Activated naive CD8-positive, alpha-beta T cell treated with anti-CD3 and anti-CD28 coated beads, Interleukin-2, amount 10 ng/mL, durations not matched to agents 7 days and 5 days (primary cell): ENCODE measurements around the gene CIITA. TPM values are rescaled to one million over a fixed set of nuclear protein-coding genes. Genes with fewer than 3 reads are reported as not detected.

Source experiments
- ATAC-seq: fragments of 150-1000 bp; cut with Tn5 transposase; one replicate; pipeline ENCODE4 v1.10.0; 2021; ENCODE audit warnings: low read depth, moderate library complexity
- POLR2A ChIA-PET: fragments of 350-600 bp; sonication (Branson Sonifier 250); formaldehyde crosslinking; loops from one replicate; lab custom pipeline; 2021; ENCODE audit warnings: antibody characterized with exemption; lab: Charles Lee
- DNase-seq: peaks from one replicate; pipeline ENCODE4 v3.0.0; 2021
- H3K27ac Mint-ChIP-seq: one replicate; pipeline ENCODE4 v1.8.0; 2022; ENCODE audit warnings: mild to moderate bottlenecking, mixed read lengths
- H3K27me3 Mint-ChIP-seq: one replicate; pipeline ENCODE4 v1.8.0; 2022; ENCODE audit warnings: mild to moderate bottlenecking, moderate library complexity, mixed read lengths
- H3K36me3 Mint-ChIP-seq: one replicate; pipeline ENCODE4 v1.8.0; 2021; ENCODE audit warnings: mild to moderate bottlenecking, mixed read lengths
- H3K4me1 Mint-ChIP-seq: one replicate; pipeline ENCODE4 v1.8.0; 2021; ENCODE audit warnings: mixed read lengths
- H3K4me3 Mint-ChIP-seq: one replicate; pipeline ENCODE4 v1.8.0; 2022; ENCODE audit warnings: mild to moderate bottlenecking, moderate library complexity, mixed read lengths
- H3K9me3 Mint-ChIP-seq: one replicate; pipeline ENCODE4 v1.8.0; 2021; ENCODE audit warnings: mixed read lengths
- total RNA-seq, 2 experiments: library from RNA; stranded (reverse); gene quantifications; one replicate each; pipeline ENCODE4 v1.2.3, GENCODE V29; 2021

CIITA gene
- total RNA-seq, 2 experiments from 2014 or later: 12.6 to 13.1 TPM

- Mint-ChIP-seq H3K27ac (no peak overlapping the region), H3K27me3 (peaks cover 19% of the 10 kb centered on the region), H3K4me3 (no peak overlapping the region), H3K4me1 (peaks cover 1% of the 10 kb centered on the region), H3K36me3 (no peaks in the 10 kb centered on the region), H3K9me3 (peaks cover 4% of the 10 kb centered on the region)
- POLR2A ChIA-PET: no interaction called here
- ATAC-seq (no peak), DNase-seq (no peak)
Observed at GRCh38 chr16:10836174-10836853, 40.7 kb upstream of the CIITA start.

- peaks cover 4% of the 10 kb centered on the region for H3K9me3 Mint-ChIP-seq
- H3K4me3 Mint-ChIP-seq: no peak overlapping the region
- no peaks in the 10 kb centered on the region for H3K36me3 Mint-ChIP-seq
- no peak overlapping the region for H3K27ac Mint-ChIP-seq
- ATAC-seq (no peak), DNase-seq (no peak)
- H3K4me1 Mint-ChIP-seq: peaks cover 1% of the 10 kb centered on the region
- peaks cover 21% of the 10 kb centered on the region for H3K27me3 Mint-ChIP-seq
- POLR2A ChIA-PET: no interaction called here
Observed at GRCh38 chr16:10838621-10839278, 38.3 kb upstream of the CIITA start.

DNA sequence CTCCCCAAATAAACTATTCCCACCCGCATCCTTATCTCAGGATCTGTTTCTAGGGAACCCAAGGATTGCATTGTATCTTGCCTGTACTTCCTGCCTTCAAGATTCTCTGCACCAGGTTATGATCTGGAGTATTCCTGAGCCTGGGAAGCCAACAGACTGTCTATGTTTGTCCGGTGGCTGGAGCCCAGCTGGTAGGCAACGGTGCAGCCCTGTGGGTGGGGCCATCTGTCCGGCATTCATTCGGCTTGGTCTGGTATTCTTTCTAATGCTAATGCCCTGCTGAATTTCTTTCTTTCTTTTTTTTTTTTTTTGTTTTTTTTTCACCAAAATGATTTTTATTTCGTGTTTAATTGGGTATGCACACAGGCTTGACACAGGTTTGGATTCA lies 37.7 kb upstream of the CIITA start:
- DNase-seq: no peak
- Mint-ChIP-seq H3K27ac (no peak overlapping the region), H3K4me3 (no peak overlapping the region), H3K4me1 (peaks cover 1% of the 10 kb centered on the region), H3K9me3 (peaks cover 4% of the 10 kb centered on the region), H3K36me3 (no peaks in the 10 kb centered on the region), H3K27me3 (peaks cover 17% of the 10 kb centered on the region)
- ATAC-seq: no peak
- POLR2A ChIA-PET: no interaction called here

- Mint-ChIP-seq H3K9me3 (peaks cover 2% of the 10 kb centered on the region), H3K4me1 (peaks cover under 1% of the 10 kb centered on the region), H3K27ac (no peak overlapping the region), H3K4me3 (no peak overlapping the region), H3K27me3 (peaks cover 23% of the 10 kb centered on the region), H3K36me3 (no peaks in the 10 kb centered on the region)
- DNase-seq (no peak), ATAC-seq (no peak)
- POLR2A ChIA-PET: no interaction called here
Observed at GRCh38 chr16:10840703-10841102, 36.3 kb upstream of the CIITA start.

DNA sequence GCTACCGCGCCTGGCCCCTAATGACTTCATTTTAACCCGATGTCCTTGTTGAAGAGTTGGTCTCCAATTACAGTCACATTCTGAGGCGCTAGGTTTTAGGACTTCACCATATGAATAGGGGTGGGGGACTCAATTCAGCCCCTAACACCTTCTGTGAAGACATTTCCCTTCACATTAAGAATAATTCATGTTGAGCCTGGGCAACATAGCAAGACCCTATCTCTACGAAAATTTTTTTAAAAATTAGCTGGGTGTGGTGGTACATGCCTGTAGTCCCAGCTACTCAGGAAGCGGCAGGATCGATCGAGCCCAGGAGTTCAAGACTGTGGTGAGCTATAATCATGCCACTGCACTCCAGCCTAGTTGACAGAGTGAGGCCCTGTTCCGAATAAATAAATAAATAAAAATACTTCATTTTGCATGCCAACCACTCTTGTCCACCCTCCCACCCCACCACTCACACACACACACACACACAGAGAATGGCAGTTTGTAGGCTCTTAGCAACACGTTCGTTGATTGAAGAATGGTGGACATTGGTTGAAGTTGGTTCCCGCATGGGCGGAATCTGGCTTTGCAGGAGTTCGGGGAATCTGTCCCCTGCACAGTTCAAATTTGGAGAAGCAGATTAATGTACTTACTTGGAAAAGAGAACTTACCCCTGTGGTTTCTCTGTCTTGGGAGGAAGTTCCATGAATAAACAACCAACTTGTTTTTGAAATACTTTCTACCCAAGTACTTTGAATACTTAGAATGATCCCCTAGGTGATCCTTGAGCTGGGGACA lies 30.6 kb upstream of the CIITA start:
- ATAC-seq: no peak
- H3K4me1 Mint-ChIP-seq: peaks cover 1% of the 10 kb centered on the region
- POLR2A ChIA-PET: no interaction called here
- H3K27me3 Mint-ChIP-seq: peaks cover 24% of the 10 kb centered on the region
- no peak overlapping the region for H3K27ac Mint-ChIP-seq
- no peaks in the 10 kb centered on the region for H3K36me3 Mint-ChIP-seq
- no peaks in the 10 kb centered on the region for H3K9me3 Mint-ChIP-seq
- no peak for DNase-seq
- no peak overlapping the region for H3K4me3 Mint-ChIP-seq

DNA sequence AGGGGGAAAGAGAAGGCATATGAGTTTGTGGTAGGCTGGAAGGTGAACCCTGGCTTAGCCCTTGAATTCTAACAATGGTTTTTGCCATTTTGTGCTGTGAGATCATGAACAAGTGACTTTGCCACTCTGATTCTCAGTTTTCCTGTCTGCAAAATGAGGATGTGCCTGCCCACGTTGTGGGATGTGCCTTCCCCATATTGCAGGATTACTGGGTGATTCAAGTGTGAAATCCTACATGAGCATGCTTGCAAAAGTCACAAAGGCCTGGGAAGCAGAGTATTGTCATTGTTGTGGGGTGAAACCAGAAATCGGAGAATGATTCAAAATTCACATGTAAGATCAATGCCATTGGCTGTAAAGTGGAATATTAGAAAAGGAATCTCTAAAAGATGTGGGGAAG lies 29.8 kb upstream of the CIITA start:
- no peak for DNase-seq
- peaks cover 21% of the 10 kb centered on the region for H3K27me3 Mint-ChIP-seq
- ATAC-seq: no peak
- no peaks in the 10 kb centered on the region for H3K9me3 Mint-ChIP-seq
- POLR2A ChIA-PET: no interaction called here
- H3K27ac Mint-ChIP-seq: no peak overlapping the region
- H3K4me3 Mint-ChIP-seq: no peak overlapping the region
- H3K4me1 Mint-ChIP-seq: peaks cover 2% of the 10 kb centered on the region
- no peaks in the 10 kb centered on the region for H3K36me3 Mint-ChIP-seq

- Mint-ChIP-seq H3K27ac (no peak overlapping the region), H3K4me3 (no peak overlapping the region), H3K27me3 (peaks cover 19% of the 10 kb centered on the region), H3K36me3 (no peaks in the 10 kb centered on the region), H3K9me3 (no peaks in the 10 kb centered on the region), H3K4me1 (peaks cover 10% of the 10 kb centered on the region)
- POLR2A ChIA-PET: no interaction called here
- DNase-seq: no peak
- no peak for ATAC-seq
Observed at GRCh38 chr16:10849736-10850477, 27.1 kb upstream of the CIITA start.

DNA sequence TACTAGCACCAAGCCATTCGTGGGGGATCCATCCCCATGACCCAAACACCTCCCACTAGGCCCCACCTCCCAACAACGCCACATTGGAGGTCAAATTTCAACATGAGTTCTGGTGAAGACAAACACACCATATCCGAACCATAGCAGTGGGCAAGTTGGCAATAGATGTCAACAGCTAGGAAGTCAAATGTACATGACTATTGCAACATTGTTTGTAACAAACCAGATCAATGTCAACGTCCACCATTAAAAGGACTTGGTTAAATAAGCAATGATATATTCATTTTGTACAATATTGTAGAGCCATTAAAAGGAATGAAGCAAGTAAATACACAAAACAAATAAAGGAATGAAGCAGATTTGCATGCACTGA lies 26.5 kb upstream of the CIITA start:
- no peak for DNase-seq
- Mint-ChIP-seq H3K4me3 (no peak overlapping the region), H3K27ac (no peak overlapping the region), H3K9me3 (no peaks in the 10 kb centered on the region), H3K36me3 (no peaks in the 10 kb centered on the region), H3K27me3 (peaks cover 14% of the 10 kb centered on the region), H3K4me1 (peaks cover 10% of the 10 kb centered on the region)
- POLR2A ChIA-PET: no interaction called here
- ATAC-seq: no peak

DNA sequence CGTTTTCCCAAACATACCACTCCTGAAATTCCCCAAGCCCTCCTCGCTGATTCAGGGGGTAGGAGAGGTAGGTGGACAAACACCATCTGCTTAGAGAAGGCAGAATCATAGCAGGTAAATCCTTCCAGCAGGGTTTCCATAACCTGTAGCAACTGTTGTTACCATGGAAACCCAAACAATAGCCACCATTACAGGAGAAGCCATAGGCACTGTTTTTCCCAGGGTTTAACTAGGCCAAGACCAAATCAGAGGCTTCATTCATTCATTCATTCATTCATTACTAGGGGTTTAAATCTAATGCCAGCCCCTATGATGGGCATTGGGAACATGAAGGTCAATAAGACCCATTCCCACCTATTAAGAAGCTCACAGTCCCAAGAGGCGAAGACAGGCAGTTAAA lies 25.5 kb upstream of the CIITA start:
- Mint-ChIP-seq H3K4me1 (peaks cover 10% of the 10 kb centered on the region), H3K36me3 (no peaks in the 10 kb centered on the region), H3K27ac (no peak overlapping the region), H3K9me3 (no peaks in the 10 kb centered on the region), H3K27me3 (peaks cover 11% of the 10 kb centered on the region), H3K4me3 (no peak overlapping the region)
- DNase-seq (no peak), ATAC-seq (no peak)
- POLR2A ChIA-PET: no interaction called here

GRCh38 chr16:10852286-10852685 lies 24.7 kb upstream of the CIITA start:
- POLR2A ChIA-PET: no interaction called here
- H3K4me1 Mint-ChIP-seq: peaks cover 9% of the 10 kb centered on the region
- no peak overlapping the region for H3K4me3 Mint-ChIP-seq
- H3K27me3 Mint-ChIP-seq: peaks cover 7% of the 10 kb centered on the region
- ATAC-seq: no peak
- no peaks in the 10 kb centered on the region for H3K9me3 Mint-ChIP-seq
- DNase-seq: no peak
- H3K36me3 Mint-ChIP-seq: no peaks in the 10 kb centered on the region
- H3K27ac Mint-ChIP-seq: no peak overlapping the region

GRCh38 chr16:10852948-10853347 lies 24.1 kb upstream of the CIITA start:
- POLR2A ChIA-PET: no interaction called here
- no peak for DNase-seq
- Mint-ChIP-seq H3K4me1 (peaks cover 9% of the 10 kb centered on the region), H3K36me3 (no peaks in the 10 kb centered on the region), H3K4me3 (no peak overlapping the region), H3K27ac (no peak overlapping the region), H3K27me3 (peaks cover 5% of the 10 kb centered on the region), H3K9me3 (no peaks in the 10 kb centered on the region)
- ATAC-seq: no peak

- H3K4me1 Mint-ChIP-seq: peaks cover 9% of the 10 kb centered on the region
- POLR2A ChIA-PET: no interaction called here
- no peak overlapping the region for H3K27ac Mint-ChIP-seq
- ATAC-seq (no peak), DNase-seq (no peak)
- H3K36me3 Mint-ChIP-seq: no peaks in the 10 kb centered on the region
- no peak overlapping the region for H3K4me3 Mint-ChIP-seq
- peaks cover 8% of the 10 kb centered on the region for H3K9me3 Mint-ChIP-seq
- peaks cover 15% of the 10 kb centered on the region for H3K27me3 Mint-ChIP-seq
Observed at GRCh38 chr16:10856042-10856441, 21.0 kb upstream of the CIITA start.

- DNase-seq: no peak
- Mint-ChIP-seq H3K36me3 (no peaks in the 10 kb centered on the region), H3K27ac (no peak overlapping the region), H3K4me1 (peaks cover under 1% of the 10 kb centered on the region), H3K27me3 (peaks cover 30% of the 10 kb centered on the region), H3K4me3 (no peak overlapping the region), H3K9me3 (peaks cover 8% of the 10 kb centered on the region)
- ATAC-seq: no peak
- POLR2A ChIA-PET: no interaction called here
Observed at GRCh38 chr16:10858203-10858602, 18.8 kb upstream of the CIITA start.
